Measurements from ENCODE around the gene SYK.

The SYK gene

DNA sequence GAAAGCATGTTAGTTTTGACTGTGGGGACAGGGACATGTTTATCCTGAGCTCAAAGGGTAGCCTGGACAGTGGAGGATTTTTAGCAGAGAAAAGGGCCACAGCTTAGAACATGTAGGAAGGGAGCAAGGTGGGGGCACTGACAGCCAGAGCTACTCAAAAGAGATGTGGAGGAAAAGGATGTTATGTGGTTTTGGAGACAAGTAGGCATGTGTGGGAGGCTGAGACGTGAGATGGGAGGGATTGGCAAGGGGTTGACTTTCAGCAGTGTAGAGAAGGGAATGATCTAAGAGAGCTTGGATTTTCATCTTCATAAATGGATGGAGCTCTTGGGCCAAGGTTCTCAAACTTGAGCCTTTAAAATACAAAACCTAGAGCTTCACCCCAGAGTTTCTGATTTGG lies 24.0 kb downstream of the SYK start:
- H3K4me3 ChIP-seq (ENCODE audit: low read depth, low read length): no peak overlapping the region
- TF ChIP-seq, protein P1, sequence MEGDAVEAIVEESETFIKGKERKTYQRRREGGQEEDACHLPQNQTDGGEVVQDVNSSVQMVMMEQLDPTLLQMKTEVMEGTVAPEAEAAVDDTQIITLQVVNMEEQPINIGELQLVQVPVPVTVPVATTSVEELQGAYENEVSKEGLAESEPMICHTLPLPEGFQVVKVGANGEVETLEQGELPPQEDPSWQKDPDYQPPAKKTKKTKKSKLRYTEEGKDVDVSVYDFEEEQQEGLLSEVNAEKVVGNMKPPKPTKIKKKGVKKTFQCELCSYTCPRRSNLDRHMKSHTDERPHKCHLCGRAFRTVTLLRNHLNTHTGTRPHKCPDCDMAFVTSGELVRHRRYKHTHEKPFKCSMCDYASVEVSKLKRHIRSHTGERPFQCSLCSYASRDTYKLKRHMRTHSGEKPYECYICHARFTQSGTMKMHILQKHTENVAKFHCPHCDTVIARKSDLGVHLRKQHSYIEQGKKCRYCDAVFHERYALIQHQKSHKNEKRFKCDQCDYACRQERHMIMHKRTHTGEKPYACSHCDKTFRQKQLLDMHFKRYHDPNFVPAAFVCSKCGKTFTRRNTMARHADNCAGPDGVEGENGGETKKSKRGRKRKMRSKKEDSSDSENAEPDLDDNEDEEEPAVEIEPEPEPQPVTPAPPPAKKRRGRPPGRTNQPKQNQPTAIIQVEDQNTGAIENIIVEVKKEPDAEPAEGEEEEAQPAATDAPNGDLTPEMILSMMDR (IDR thresholded peaks at IDR 0.05; ENCODE audit: borderline replicate concordance, insufficient read depth, low read depth, low read length): no peak

DNA sequence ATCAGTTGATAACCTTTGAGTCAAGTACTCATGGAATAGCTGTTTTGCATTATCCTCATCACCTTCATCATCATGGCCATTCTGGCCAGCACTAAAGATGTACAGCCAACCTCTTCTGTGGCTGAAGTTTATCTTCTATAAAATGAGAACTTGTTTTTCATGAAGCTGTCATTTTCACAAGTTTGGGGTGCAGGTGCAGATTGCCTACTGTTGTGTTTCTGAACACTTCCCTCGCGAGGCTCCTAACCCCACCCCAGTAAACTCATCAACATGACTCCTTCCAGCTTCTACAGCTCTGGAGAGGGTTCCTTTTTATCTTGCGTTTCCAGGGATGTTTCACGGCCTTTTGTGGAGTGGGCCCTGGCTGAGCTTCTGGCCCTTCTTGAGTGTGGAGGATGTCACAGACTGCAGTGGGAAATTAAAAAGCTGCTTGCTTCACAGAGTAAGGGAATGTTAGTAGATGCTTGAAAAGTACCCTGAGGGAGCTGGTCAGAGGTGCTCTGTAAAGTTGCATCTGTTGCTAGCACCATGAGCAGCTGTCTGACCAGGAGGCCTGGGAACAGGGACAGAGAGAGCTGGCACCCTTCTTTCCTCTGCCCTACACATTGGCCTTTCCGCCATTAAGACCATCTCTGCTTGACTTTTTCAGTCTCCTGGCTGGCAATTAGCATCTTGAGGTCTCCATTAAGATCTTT lies 24.9 kb downstream of the SYK start:
- H3K4me3 ChIP-seq (ENCODE audit: low read depth, low read length): no peak overlapping the region
- TF ChIP-seq, protein P1 (IDR thresholded peaks at IDR 0.05; ENCODE audit: borderline replicate concordance, insufficient read depth, low read depth, low read length): no peak

DNA sequence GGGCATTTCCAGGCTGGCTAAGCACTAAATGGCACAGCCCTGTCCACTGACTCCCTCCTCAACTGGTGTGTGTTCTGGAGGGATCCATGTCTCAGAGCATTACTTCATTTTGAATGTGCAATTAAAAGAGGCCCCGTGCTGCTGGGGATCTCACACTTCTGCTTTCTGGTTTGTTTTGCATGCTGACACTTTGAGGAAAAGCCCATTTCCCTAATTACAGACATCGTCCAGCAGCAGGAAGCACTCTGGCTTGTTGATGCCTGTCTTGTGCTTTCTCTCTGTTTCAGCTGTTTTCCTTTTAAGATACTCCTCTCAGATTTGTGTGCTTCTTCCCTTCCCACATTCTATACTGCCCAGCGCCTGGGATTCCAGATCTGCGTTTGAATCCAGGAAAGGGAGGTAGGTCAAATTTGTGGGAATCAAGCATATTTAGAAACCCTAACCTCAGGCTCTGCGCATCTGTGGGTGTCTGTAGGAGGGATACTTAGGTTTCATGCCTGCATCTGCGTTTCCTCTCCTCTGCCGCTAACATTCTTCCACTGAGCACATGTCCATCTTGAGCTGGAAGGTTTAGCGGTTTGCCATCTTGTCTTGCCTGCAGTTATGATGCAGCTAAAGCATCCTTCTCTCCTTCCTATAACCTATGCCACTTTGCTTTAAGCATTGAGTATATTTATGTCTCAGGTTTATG lies 25.7 kb downstream of the SYK start:
- peak overlapping the region; percentile 31 for H3K4me3 ChIP-seq (ENCODE audit: low read depth, low read length)
- TF ChIP-seq, protein P1 (IDR thresholded peaks at IDR 0.05; ENCODE audit: borderline replicate concordance, insufficient read depth, low read depth, low read length): no peak

DNA sequence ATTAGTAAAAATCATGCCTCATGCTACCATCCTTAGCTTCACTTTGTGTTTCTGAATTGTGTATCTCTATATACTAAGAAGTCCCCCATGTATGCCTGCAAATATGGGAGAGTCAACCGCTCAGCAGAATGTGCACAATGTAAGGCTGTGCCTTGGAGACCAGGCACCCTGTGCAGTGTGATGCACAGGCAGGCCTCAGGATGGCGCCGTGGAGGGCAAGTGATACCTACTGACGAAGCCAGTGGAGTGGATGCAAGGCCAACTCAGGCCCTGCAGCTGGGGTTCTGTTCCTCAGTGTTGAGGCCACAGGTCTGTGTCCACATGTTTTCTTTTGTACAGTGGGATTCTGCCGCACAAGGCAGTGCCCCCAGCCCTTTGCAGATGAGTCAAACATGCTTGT lies 28.4 kb downstream of the SYK start:
- TF ChIP-seq, protein P1 (IDR thresholded peaks at IDR 0.05; ENCODE audit: borderline replicate concordance, insufficient read depth, low read depth, low read length): peak; percentile 44; the same call in 1 of the 2 replicates
- H3K4me3 ChIP-seq (ENCODE audit: low read depth, low read length): no peak overlapping the region

DNA sequence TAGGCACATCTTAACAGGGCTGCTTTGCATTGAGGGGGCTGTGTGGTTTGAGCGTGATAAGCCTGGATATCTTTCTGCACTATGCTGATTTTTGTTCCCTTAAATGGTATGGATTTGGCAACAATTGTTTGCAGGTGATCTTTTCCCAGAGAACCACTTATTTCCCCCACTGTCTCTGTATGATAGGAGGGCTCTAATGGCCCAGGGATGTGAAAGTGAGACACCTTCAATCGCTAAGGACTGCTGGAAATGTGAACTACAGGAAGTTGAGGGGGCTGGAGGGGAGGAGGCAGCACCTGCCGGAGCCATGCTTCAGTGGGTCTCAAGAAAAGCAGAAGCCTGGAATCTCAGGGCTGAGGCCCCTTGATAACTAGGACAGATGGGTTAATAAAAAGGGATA lies 29.4 kb downstream of the SYK start:
- no peak overlapping the region for H3K4me3 ChIP-seq (ENCODE audit: low read depth, low read length)
- TF ChIP-seq, protein P1 (IDR thresholded peaks at IDR 0.05; ENCODE audit: borderline replicate concordance, insufficient read depth, low read depth, low read length): no peak

DNA sequence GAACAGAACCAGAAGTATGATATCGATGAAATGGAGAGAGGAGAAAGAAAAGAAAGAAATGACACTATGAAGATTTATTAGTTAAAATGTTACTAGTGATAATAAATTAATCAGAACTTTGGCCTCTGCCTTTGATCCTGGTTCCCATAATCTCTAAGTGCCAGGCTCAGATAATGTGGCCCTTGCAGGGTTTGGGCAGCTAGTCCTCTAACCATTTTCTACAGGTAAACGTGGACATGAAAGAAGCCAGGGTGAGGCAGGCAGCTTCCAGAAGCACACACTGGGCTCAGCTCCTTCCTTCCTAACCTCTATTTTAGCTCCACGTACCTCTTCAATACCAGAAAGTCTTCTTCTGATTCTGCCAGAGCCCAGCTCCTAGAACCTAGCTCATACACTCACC lies 30.6 kb downstream of the SYK start:
- TF ChIP-seq, protein P1 (IDR thresholded peaks at IDR 0.05; ENCODE audit: borderline replicate concordance, insufficient read depth, low read depth, low read length): no peak
- H3K4me3 ChIP-seq (ENCODE audit: low read depth, low read length): no peak overlapping the region
